ENCODE measurements around the gene SHB.

The SHB gene

DNA sequence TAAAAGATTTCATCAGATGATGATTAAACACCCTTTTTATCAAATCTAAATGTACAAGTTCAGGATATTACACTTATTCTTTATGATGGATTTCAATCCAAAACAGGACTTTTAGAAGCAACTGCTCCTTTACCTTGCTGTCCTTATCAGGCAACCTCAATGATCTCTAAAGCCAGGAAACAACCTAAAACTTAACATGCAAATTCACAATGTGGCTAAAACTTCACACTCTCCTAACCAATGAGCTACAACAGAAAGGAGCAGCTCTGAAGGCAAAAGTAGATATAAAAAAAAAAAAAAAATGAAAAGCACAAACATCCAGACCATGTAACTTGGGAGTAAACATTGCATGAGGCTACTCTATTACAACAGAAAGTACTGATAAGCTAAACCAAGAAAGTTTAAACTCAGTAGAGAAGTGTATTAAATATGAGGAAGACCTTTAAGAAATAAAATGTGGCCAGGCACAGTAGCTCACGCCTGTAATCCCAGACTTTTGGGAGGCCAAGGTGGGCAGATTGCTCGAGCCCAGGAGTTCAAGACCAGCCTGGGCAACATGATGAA lies 188.0 kb downstream of the SHB start:
- TF ChIP-seq ZNF202 (tag by site-specific recombination; IDR thresholded peaks at IDR 0.05; ENCODE audit: borderline replicate concordance): no peak
- no peak for TF ChIP-seq ZNF214 (tag by site-specific recombination; IDR thresholded peaks at IDR 0.05; ENCODE audit: borderline replicate concordance)
- TF ChIP-seq ZIC2 (tag by site-specific recombination; IDR thresholded peaks at IDR 0.05): no peak
- TF ChIP-seq KLF7 (tag by site-specific recombination; IDR thresholded peaks at IDR 0.05; ENCODE audit: borderline replicate concordance): no peak
- no peak for TF ChIP-seq SETDB1 (IDR thresholded peaks at IDR 0.05; ENCODE audit: insufficient read length, low read length)
- TF ChIP-seq ZNF626 (tag by site-specific recombination; IDR thresholded peaks at IDR 0.05): no peak
- no peak for TF ChIP-seq OVOL3 (tag by site-specific recombination; IDR thresholded peaks at IDR 0.05)
- TF ChIP-seq ZNF792 (tag by site-specific recombination; IDR thresholded peaks at IDR 0.05): no peak
- no peak for TF ChIP-seq ZNF707 (tag by site-specific recombination; IDR thresholded peaks at IDR 0.05)
- TF ChIP-seq CTCF (tag by site-specific recombination; IDR thresholded peaks at IDR 0.05): no peak
- no peak for TF ChIP-seq ZNF423 (tag by site-specific recombination; IDR thresholded peaks at IDR 0.05)
- no peak for TF ChIP-seq ZNF837 (tag by site-specific recombination; IDR thresholded peaks at IDR 0.05)
- TF ChIP-seq ZBTB21 (tag by site-specific recombination; IDR thresholded peaks at IDR 0.05): no peak
- no peak for TF ChIP-seq ZNF664 (tag by site-specific recombination; IDR thresholded peaks at IDR 0.05)
- no peak for TF ChIP-seq SP3 (tag by site-specific recombination; IDR thresholded peaks at IDR 0.05)
- TF ChIP-seq ZBTB17 (tag by site-specific recombination; IDR thresholded peaks at IDR 0.05): no peak
- no peak overlapping the region for H3K4me3 ChIP-seq (ENCODE audit: low read depth, low read length)
- peaks cover 0 to 22% of the 10 kb centered on the region in 2 experiments; a peak in 2 of 3 replicates for H3K36me3 ChIP-seq (ENCODE audit: control insufficient read depth in 2 of 2, insufficient read depth in 1 of 2, low read length in 2 of 2)
- H3K4me1 ChIP-seq (ENCODE audit: control insufficient read depth, insufficient read depth, low read length): no peaks in the 10 kb centered on the region
- ChIA-PET POLR2A (interaction anchor here (0.7 kb wide), 1 partner anchor 44 kb away, joined by 3 read pairs; no protein-coding TSS in a partner anchor), CTCF (interaction anchor here (0.5 to 0.7 kb wide), 2 partner anchors 36 to 217 kb away, joined by 3 read pairs; no protein-coding TSS in a partner anchor)
- no peak overlapping the region for H3K27ac ChIP-seq (ENCODE audit: extremely low read depth, low read depth, low read length)
- H3K9me3 ChIP-seq (ENCODE audit: control insufficient read depth, insufficient read depth, low read depth, low read length): no peaks in the 10 kb centered on the region

GRCh38 chr9:37876376-37876775 lies 192.7 kb downstream of the SHB start:
- TF ChIP-seq, protein P1, sequence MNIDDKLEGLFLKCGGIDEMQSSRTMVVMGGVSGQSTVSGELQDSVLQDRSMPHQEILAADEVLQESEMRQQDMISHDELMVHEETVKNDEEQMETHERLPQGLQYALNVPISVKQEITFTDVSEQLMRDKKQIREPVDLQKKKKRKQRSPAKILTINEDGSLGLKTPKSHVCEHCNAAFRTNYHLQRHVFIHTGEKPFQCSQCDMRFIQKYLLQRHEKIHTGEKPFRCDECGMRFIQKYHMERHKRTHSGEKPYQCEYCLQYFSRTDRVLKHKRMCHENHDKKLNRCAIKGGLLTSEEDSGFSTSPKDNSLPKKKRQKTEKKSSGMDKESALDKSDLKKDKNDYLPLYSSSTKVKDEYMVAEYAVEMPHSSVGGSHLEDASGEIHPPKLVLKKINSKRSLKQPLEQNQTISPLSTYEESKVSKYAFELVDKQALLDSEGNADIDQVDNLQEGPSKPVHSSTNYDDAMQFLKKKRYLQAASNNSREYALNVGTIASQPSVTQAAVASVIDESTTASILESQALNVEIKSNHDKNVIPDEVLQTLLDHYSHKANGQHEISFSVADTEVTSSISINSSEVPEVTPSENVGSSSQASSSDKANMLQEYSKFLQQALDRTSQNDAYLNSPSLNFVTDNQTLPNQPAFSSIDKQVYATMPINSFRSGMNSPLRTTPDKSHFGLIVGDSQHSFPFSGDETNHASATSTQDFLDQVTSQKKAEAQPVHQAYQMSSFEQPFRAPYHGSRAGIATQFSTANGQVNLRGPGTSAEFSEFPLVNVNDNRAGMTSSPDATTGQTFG (tag by site-specific recombination; IDR thresholded peaks at IDR 0.05; ENCODE audit: borderline replicate concordance): no peak
- no peak for TF ChIP-seq ZNF184 (tag by site-specific recombination; IDR thresholded peaks at IDR 0.05)
- peaks cover 0 to 22% of the 10 kb centered on the region in 2 experiments; a peak in 2 of 3 replicates for H3K36me3 ChIP-seq (ENCODE audit: control insufficient read depth in 2 of 2, insufficient read depth in 1 of 2, low read length in 2 of 2)
- POLR2A ChIA-PET: no interaction called here
- no peaks in the 10 kb centered on the region for H3K9me3 ChIP-seq (ENCODE audit: control insufficient read depth, insufficient read depth, low read depth, low read length)
- no peaks in the 10 kb centered on the region for H3K4me1 ChIP-seq (ENCODE audit: control insufficient read depth, insufficient read depth, low read length)
- CTCF ChIA-PET: interaction anchor here (0.6 kb wide), 1 partner anchor 389 kb away, joined by 3 read pairs; no protein-coding TSS in a partner anchor
- H3K27ac ChIP-seq (ENCODE audit: extremely low read depth, low read depth, low read length): no peak overlapping the region
- H3K4me3 ChIP-seq (ENCODE audit: low read depth, low read length): no peak overlapping the region

DNA sequence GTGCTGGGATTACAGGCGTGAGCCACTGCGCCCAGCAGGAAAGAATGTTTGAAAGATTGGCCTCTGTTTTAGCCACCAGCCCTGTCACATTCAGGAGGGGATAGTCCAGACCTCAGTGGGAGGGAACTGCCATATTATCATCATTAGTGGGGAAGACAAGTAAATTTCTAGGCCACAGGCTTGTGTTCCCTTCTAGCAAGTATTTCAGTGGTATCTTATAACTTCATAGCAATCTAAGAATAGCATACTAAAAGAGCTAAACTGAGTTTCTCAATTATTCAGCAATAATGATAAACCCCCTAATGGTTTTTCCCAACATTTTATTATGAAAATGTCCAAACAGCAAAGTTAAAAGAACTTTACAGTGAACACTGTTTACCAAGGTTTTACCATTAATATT lies 195.1 kb downstream of the SHB start:
- CTCF ChIA-PET: no interaction called here

More for the DNA sequence above, 195.1 kb downstream of the SHB start:
- no peak overlapping the region for H3K27ac ChIP-seq (ENCODE audit: extremely low read depth, low read depth, low read length)
- no peaks in the 10 kb centered on the region for H3K9me3 ChIP-seq (ENCODE audit: control insufficient read depth, insufficient read depth, low read depth, low read length)
- H3K4me3 ChIP-seq (ENCODE audit: low read depth, low read length): no peak overlapping the region
- H3K4me1 ChIP-seq (ENCODE audit: control insufficient read depth, insufficient read depth, low read length): no peaks in the 10 kb centered on the region
- POLR2A ChIA-PET: no interaction called here
- TF ChIP-seq PRDM10 (tag by site-specific recombination; IDR thresholded peaks at IDR 0.05): peak; percentile 70
- no peak for TF ChIP-seq ZNF302 (tag by site-specific recombination; IDR thresholded peaks at IDR 0.05; ENCODE audit: low read depth)
- H3K36me3 ChIP-seq (ENCODE audit: control insufficient read depth in 2 of 2, insufficient read depth in 1 of 2, low read length in 2 of 2): peaks cover 0 to 15% of the 10 kb centered on the region in 2 experiments; a peak in 1 of 3 replicates
